Uterus (tissue), 2 donors: ENCODE results near the gene PNMA8C.

Source experiments
- CTCF ChIP-seq, 4 experiments: fragments of 200-600 bp in 2 of 4; fragments of 450-650 bp in 2 of 4; sonication (generic) in 2 of 4; IDR thresholded peaks; one replicate each; pipeline ENCODE4 v1.5.1; 2016 to 2019; ENCODE audit warnings: antibody characterized with exemption in 4 of 4, mild to moderate bottlenecking in 2 of 4, moderate library complexity in 1 of 4
- POLR2A ChIP-seq, 2 donors: fragments of 450-650 bp; IDR thresholded peaks; one replicate each; pipeline ENCODE4 v1.6.1; 2016; ENCODE audit warnings: antibody characterized with exemption in 2 of 2, mild to moderate bottlenecking in 1 of 2, moderate library complexity in 1 of 2

- no peak for TF ChIP-seq CTCF (IDR thresholded peaks at IDR 0.05)
- TF ChIP-seq POLR2A (IDR thresholded peaks at IDR 0.05): no peak
Observed at GRCh38 chr19:46388311-46389095, 40.2 kb downstream of the PNMA8C start.
